ENCODE results near the gene CHMP2A. TPM values are rescaled to one million over a fixed set of nuclear protein-coding genes. Genes with fewer than 3 reads are reported as not detected.
A peak's percentile ranks its signal among the peaks of the same experiment; 100 is the strongest.

Gene CHMP2A
- total and polyA plus RNA-seq, 2 of the 13 experiments (the other 11 are each of a cell fraction or from before 2014, with no cell fraction given): 49.7 to 55.0 TPM

GRCh38 chr19:58519355-58520256 is 35.3 kb downstream of the CHMP2A start, which contains the start of gene ZBTB45 (continued):
- TF ChIP-seq ZNF138 (CRISPR knock-in tag; IDR thresholded peaks at IDR 0.05; ENCODE audit: low read depth): peak; percentile 91
- TF ChIP-seq MYNN (CRISPR knock-in tag; IDR thresholded peaks at IDR 0.05; ENCODE audit: low read depth): peak; percentile 40; the same call in 1 of the 2 replicates
- TF ChIP-seq KDM5A (IDR thresholded peaks at IDR 0.05; ENCODE audit: borderline replicate concordance, low read length): peak; percentile 99
- TF ChIP-seq HINFP (CRISPR knock-in tag; IDR thresholded peaks at IDR 0.05; ENCODE audit: low read depth): peak; percentile 88
- TF ChIP-seq ZNF496 (CRISPR knock-in tag; IDR thresholded peaks at IDR 0.05; ENCODE audit: insufficient replicate concordance): no peak
- 0 out of 2 replicates have a peak, but pooled peaks have one; percentile 46 for TF ChIP-seq ONECUT2 (CRISPR knock-in tag; IDR thresholded peaks at IDR 0.05)
- TF ChIP-seq ZNF572 (CRISPR knock-in tag; IDR thresholded peaks at IDR 0.05): 0 out of 2 replicates have a peak, but pooled peaks have one; percentile 81
- peak; percentile 92; the same call in 1 of the 2 replicates for TF ChIP-seq CSRNP2 (CRISPR knock-in tag; conservative IDR thresholded peaks at IDR 0.05; ENCODE audit: low read depth)
- TF ChIP-seq ELF3 (CRISPR knock-in tag; IDR thresholded peaks at IDR 0.05): peak; percentile 95
- peak; percentile 87 for TF ChIP-seq RARG (CRISPR knock-in tag; IDR thresholded peaks at IDR 0.05; ENCODE audit: low read depth)
- TF ChIP-seq GATA4 (IDR thresholded peaks at IDR 0.05; ENCODE audit: borderline replicate concordance, low read depth): no peak
- 0 out of 2 replicates have a peak, but pooled peaks have one; percentile 28 for TF ChIP-seq REXO4 (CRISPR knock-in tag; IDR thresholded peaks at IDR 0.05; ENCODE audit: borderline replicate concordance)
- TF ChIP-seq HNF4A (CRISPR knock-in tag; IDR thresholded peaks at IDR 0.05): peak; percentile 34
- TF ChIP-seq MBD4 (IDR thresholded peaks at IDR 0.05; ENCODE audit: borderline replicate concordance, low read length): no peak
- TF ChIP-seq ZXDC (CRISPR knock-in tag; IDR thresholded peaks at IDR 0.05): peak; percentile 87; the same call in 1 of the 2 replicates
- TF ChIP-seq SOX6 (IDR thresholded peaks at IDR 0.05): no peak
- TF ChIP-seq SOX6 (CRISPR knock-in tag; IDR thresholded peaks at IDR 0.05): peak; percentile 79
- peak; percentile 95 for TF ChIP-seq MIER3 (CRISPR knock-in tag; IDR thresholded peaks at IDR 0.05; ENCODE audit: borderline replicate concordance)
- TF ChIP-seq YEATS2 (CRISPR knock-in tag; IDR thresholded peaks at IDR 0.05; ENCODE audit: borderline replicate concordance): peak; percentile 98
- TF ChIP-seq ZBTB33 (CRISPR knock-in tag; IDR thresholded peaks at IDR 0.05): peak; percentile 75
- no peak; the same call in 1 of the 2 replicates for TF ChIP-seq ATAD3A (CRISPR knock-in tag; IDR thresholded peaks at IDR 0.05)
